Adrenal gland (tissue), 12 donors: ENCODE results near the gene MYLK3. TPM values are rescaled to one million over a fixed set of nuclear protein-coding genes. Genes with fewer than 3 reads are reported as not detected.

Experiments used
- DNase-seq, 7 donors: peaks; one replicate each; pipeline ENCODE4 v3.0.0-alpha.2; 2019 to 2020
- H3K27ac ChIP-seq, 5 donors: fragments of 200-600 bp; sonication (generic) in 4 of 5; 1 replicate in 3 of 5; 2 replicates in 2 of 5; pipeline versions ENCODE4 v1.5.1 to v1.8.0; 2016 to 2020; ENCODE audit warnings: mild to moderate bottlenecking in 1 of 5
- H3K27me3 ChIP-seq: fragments of 200-600 bp; 2 replicates; pipeline ENCODE4 v1.8.0; 2021
- H3K36me3 ChIP-seq, 2 donors: fragments of 200-600 bp; replicated peaks in 1 of 2; 1 replicate in 1 of 2; 2 replicates in 1 of 2; pipeline versions ENCODE4 v1.5.1 to v1.8.0; 2018 to 2022
- H3K4me1 ChIP-seq, 2 donors: fragments of 200-600 bp; replicated peaks in 1 of 2; 1 replicate in 1 of 2; 2 replicates in 1 of 2; pipeline versions ENCODE4 v1.5.1 to v1.8.0; 2018 to 2021
- H3K4me3 ChIP-seq, 4 donors: fragments of 200-600 bp; sonication (generic) in 3 of 4; one replicate each; pipeline ENCODE4 v1.5.1; 2016 to 2018
- H3K9me3 ChIP-seq, 3 donors: fragments of 200-600 bp; sonication (generic) in 1 of 3; replicated peaks in 1 of 3; 1 replicate in 2 of 3; 2 replicates in 1 of 3; pipeline versions ENCODE4 v1.5.1 to v1.8.0; 2016 to 2021
- CTCF ChIP-seq, 6 experiments: fragments of 450-650 bp in 4 of 6; fragments of 200-600 bp in 2 of 6; sonication (generic) in 1 of 6; IDR thresholded peaks; 1 replicate in 5 of 6; 2 replicates in 1 of 6; pipeline versions ENCODE4 v1.5.1 to v1.8.0; 2016 to 2021; ENCODE audit warnings: antibody characterized with exemption in 6 of 6, mild to moderate bottlenecking in 2 of 6, moderate library complexity in 1 of 6
- POLR2A ChIP-seq, 2 donors: fragments of 450-650 bp; IDR thresholded peaks; one replicate each; pipeline ENCODE4 v1.6.1; 2017; ENCODE audit warnings: antibody characterized with exemption in 2 of 2, mild to moderate bottlenecking in 2 of 2, moderate library complexity in 1 of 2
- WGBS, 4 donors: extraction: QIAGEN DNeasy Blood & Tissue Kit in 2 of 4; methylation state at CpG; one replicate each; pipeline versions ENCODE4 v1.1.5 to v1.1.7; 2013 to 2017; 5-methylcytosine and 5-hydroxymethylcytosine counted together
- intact Hi-C, 2 donors: fragments of 100-400 bp; cut with DNase I; formaldehyde crosslinking; loops; one replicate each; pipeline versions ENCODE4 v1.14.1 to v1.15.0; 2022 to 2023
- polyA plus RNA-seq, 3 donors: library from polyadenylated mRNA; stranded (reverse); fragments of 200-250 nt in 2 of 3; fragments of 350-450 nt in 1 of 3; fragmentation: Illumina TruSeq in 1 of 3; extraction: RNeasy Lipid Tissue Mini Kit (QIAGEN cat#74804) in 1 of 3; gene quantifications; one replicate each; pipeline ENCODE4 v1.2.3, GENCODE V29; 2013 to 2014
- total RNA-seq, 9 donors: library from RNA; depleted of rRNA in 4 of 9; stranded (reverse); fragments of >200 nt in 4 of 9; fragments of 120-200 nt in 1 of 9; fragmentation: NEBNext Ultra II Directional in 1 of 9; extraction: Animal tissue kit (Norgen Biotek cat#: 25700) in 1 of 9; gene quantifications; one replicate each; pipeline versions ENCODE4 v1.1.0 to v1.2.4, GENCODE V29; 2013 to 2023
- donor health status: healthy with polysubstance abuse.
- donor health status: Bipolar disorder and iron deficiency.
- donor health status: DM: yes; HTN: yes; CAD: no.
- donor health status: DM: no; HTN: no; CAD: no.
- donor health status: DM: no; HTN: no; CAD: no.
- donor health status: DM: yes; HTN: yes; CAD: no.

Gene MYLK3
- total and polyA plus RNA-seq, 12 donors = 0.10 to 3.9 (median 0.68) TPM

- H3K27me3 ChIP-seq = no peaks in the 10 kb centered on the region
- no peaks in the 10 kb centered on the region for H3K9me3 ChIP-seq
- no peaks in the 10 kb centered on the region for H3K36me3 ChIP-seq
- no peak overlapping the region for H3K27ac ChIP-seq
- WGBS, 4 donors = 89 to 96% (median 93%) methylated on average over 2 of the region's 2 CpGs
- H3K4me3 ChIP-seq = no peak overlapping the region
- H3K4me1 ChIP-seq = no peaks in the 10 kb centered on the region
- intact Hi-C loops = no loop called here
- DNase-seq = no peak
- TF ChIP-seq CTCF (IDR thresholded peaks at IDR 0.05) (no peak), POLR2A (IDR thresholded peaks at IDR 0.05) (no peak)
These were observed 46.1 kb downstream of the MYLK3 start for GRCh38 chr16:46702030-46702429.

- no peaks in the 10 kb centered on the region for H3K4me1 ChIP-seq
- intact Hi-C loops = no loop called here
- no peak for TF ChIP-seq CTCF (IDR thresholded peaks at IDR 0.05)
- no peak for TF ChIP-seq POLR2A (IDR thresholded peaks at IDR 0.05)
- H3K27ac ChIP-seq = no peak overlapping the region
- no peaks in the 10 kb centered on the region for H3K27me3 ChIP-seq
- 93 to 94% (median 94%) methylated on average over 4 of the region's 4 CpGs for WGBS, 4 donors
- H3K36me3 ChIP-seq = no peaks in the 10 kb centered on the region
- H3K4me3 ChIP-seq = no peak overlapping the region
- no peaks in the 10 kb centered on the region for H3K9me3 ChIP-seq
- no peak for DNase-seq
These were observed 46.5 kb downstream of the MYLK3 start for GRCh38 chr16:46701615-46702014.

DNA sequence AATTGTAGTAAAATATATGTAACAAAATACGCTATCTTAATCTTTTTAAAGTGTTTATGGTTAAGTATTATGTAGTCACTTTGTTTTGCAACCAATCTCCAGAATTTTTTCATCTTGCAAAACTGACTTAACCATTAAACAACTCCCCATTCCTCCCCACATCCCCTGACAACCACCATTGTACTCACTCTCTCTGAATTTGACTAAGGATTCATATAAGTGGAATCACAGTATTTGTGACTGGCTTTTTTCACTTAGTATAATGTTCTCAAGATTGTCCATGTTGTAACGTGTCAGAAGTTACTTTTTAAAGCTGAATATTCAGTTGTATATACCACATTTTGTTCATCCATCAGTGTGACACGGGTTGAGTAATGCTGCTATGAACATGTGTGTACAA, 48.1 kb downstream of the MYLK3 start:
- Histone ChIP-seq H3K4me1 (no peaks in the 10 kb centered on the region), H3K27ac (no peak overlapping the region), H3K27me3 (no peaks in the 10 kb centered on the region), H3K36me3 (no peaks in the 10 kb centered on the region), H3K4me3 (no peak overlapping the region), H3K9me3 (no peaks in the 10 kb centered on the region)
- intact Hi-C loops = no loop called here
- TF ChIP-seq POLR2A (IDR thresholded peaks at IDR 0.05) (no peak), CTCF (IDR thresholded peaks at IDR 0.05) (no peak)
- 94 to 100% (median 97%) methylated on average over 3 of the region's 3 CpGs for WGBS, 4 donors
- DNase-seq = no peak

- TF ChIP-seq CTCF (IDR thresholded peaks at IDR 0.05) (no peak), POLR2A (IDR thresholded peaks at IDR 0.05) (no peak)
- Histone ChIP-seq H3K4me3 (no peak overlapping the region), H3K27me3 (no peaks in the 10 kb centered on the region), H3K9me3 (no peaks in the 10 kb centered on the region), H3K4me1 (no peaks in the 10 kb centered on the region), H3K27ac (no peak overlapping the region), H3K36me3 (no peaks in the 10 kb centered on the region)
- intact Hi-C loops = no loop called here
- WGBS, 4 donors = 83 to 92% (median 91%) methylated on average over 3 of the region's 3 CpGs
- DNase-seq = no peak
These were observed 51.2 kb downstream of the MYLK3 start for GRCh38 chr16:46696957-46697356.
